H1 (cell line): ENCODE results near the gene OLFML2B. TPM values are rescaled to one million over a fixed set of nuclear protein-coding genes. Genes with fewer than 3 reads are reported as not detected.

Experiments
- CTCF ChIA-PET: fragments of 300-600 bp; sonication (Branson Sonifier 250); formaldehyde crosslinking; loops from one replicate; lab custom pipeline; 2021; ENCODE audit not compliant: partially characterized antibody; lab: Charles Lee
- POLR2A ChIA-PET: fragments of 300-600 bp; sonication (Branson Sonifier 250); formaldehyde crosslinking; loops from one replicate; lab custom pipeline; 2021; ENCODE audit warnings: inconsistent platforms; ENCODE audit not compliant: partially characterized antibody; lab: Charles Lee
- DNase-seq, 2 experiments: peaks; one replicate each; pipeline versions ENCODE4 v3.0.0 to v3.0.0-alpha.2; 2010 to 2022; ENCODE audit warnings: low spot score in 2 of 2, low read depth in 1 of 2, mixed read lengths in 1 of 2
- FAIRE-seq: peaks from 2 replicates; lab custom pipeline; 2011; peaks lifted over from hg19 to GRCh38; lab: Jason Lieb, UNC
- H2AFZ ChIP-seq: 2 replicates; pipeline ENCODE4 v1.8.1; 2012; ENCODE audit warnings: low read length, inconsistent platforms
- H2AK5ac ChIP-seq: 2 replicates; pipeline ENCODE4 v1.6.1; 2013; ENCODE audit warnings: low read depth, low read length
- H2BK120ac ChIP-seq: replicated peaks from 2 replicates; pipeline ENCODE3; 2013; ENCODE audit warnings: low read depth, low read length, inconsistent platforms
- H2BK12ac ChIP-seq: 2 replicates; pipeline ENCODE4 v1.6.1; 2013; ENCODE audit warnings: low read depth, low read length
- H2BK15ac ChIP-seq: 2 replicates; pipeline ENCODE4 v1.6.1; 2013; ENCODE audit warnings: low read length
- H2BK20ac ChIP-seq: 2 replicates; pipeline ENCODE4 v1.6.1; 2013; ENCODE audit warnings: low read length
- H2BK5ac ChIP-seq: 2 replicates; pipeline ENCODE4 v1.6.1; 2013; ENCODE audit warnings: low read depth, low read length
- H3K14ac ChIP-seq: 2 replicates; pipeline ENCODE4 v1.6.1; 2013; ENCODE audit warnings: inconsistent platforms; ENCODE audit not compliant: insufficient read length
- H3K18ac ChIP-seq: 2 replicates; pipeline ENCODE4 v1.6.1; 2013; ENCODE audit warnings: low read length; ENCODE audit errors: extremely low read depth
- H3K23ac ChIP-seq: 2 replicates; pipeline ENCODE4 v1.6.1; 2013; ENCODE audit warnings: inconsistent platforms; ENCODE audit not compliant: insufficient read length
- H3K23me2 ChIP-seq: 2 replicates; pipeline ENCODE4 v1.6.1; 2013; ENCODE audit warnings: low read depth, low read length
- H3K27ac ChIP-seq: 2 replicates; pipeline ENCODE4 v1.6.1; 2011; ENCODE audit warnings: low read depth, low read length, inconsistent platforms
- H3K27me3 ChIP-seq, 4 experiments: replicated peaks in 1 of 4; 1 replicate in 1 of 4; 2 replicates in 3 of 4; pipeline versions ENCODE4 v1.6.1 to v1.8.1; 2011 to 2013; ENCODE audit warnings: low read length in 3 of 4, mild to moderate bottlenecking in 3 of 4, inconsistent platforms in 2 of 4, mixed read lengths in 2 of 4, moderate library complexity in 1 of 4; ENCODE audit not compliant: control insufficient read depth in 3 of 4, insufficient read depth in 3 of 4; ENCODE audit errors: extremely low read depth in 1 of 4
- H3K36me3 ChIP-seq, 4 experiments: 2 replicates each; pipeline versions ENCODE4 v1.6.1 to v1.8.1; 2011 to 2013; ENCODE audit warnings: mild to moderate bottlenecking in 4 of 4, low read length in 3 of 4, moderate library complexity in 2 of 4, control low read depth in 1 of 4, inconsistent platforms in 1 of 4; ENCODE audit not compliant: insufficient read depth in 4 of 4, control insufficient read depth in 2 of 4
- H3K4ac ChIP-seq: replicated peaks from 2 replicates; pipeline ENCODE3; 2013; ENCODE audit warnings: low read length, low read depth, mixed read lengths, inconsistent platforms; ENCODE audit not compliant: insufficient read length
- H3K4me1 ChIP-seq, 4 experiments: replicated peaks in 1 of 4; 1 replicate in 1 of 4; 2 replicates in 3 of 4; pipeline versions ENCODE4 v1.6.1 to v1.8.1; 2011 to 2013; ENCODE audit warnings: low read length in 3 of 4, inconsistent platforms in 2 of 4, mixed read lengths in 1 of 4; ENCODE audit not compliant: insufficient read depth in 4 of 4, control insufficient read depth in 3 of 4
- H3K4me2 ChIP-seq, 2 experiments: 2 replicates each; pipeline versions ENCODE4 v1.6.1 to v1.8.1; 2011 to 2013; ENCODE audit warnings: low read depth in 2 of 2, low read length in 2 of 2, control low read depth in 1 of 2, inconsistent platforms in 1 of 2, mild to moderate bottlenecking in 1 of 2; ENCODE audit not compliant: insufficient read depth in 1 of 2
- H3K4me3 ChIP-seq, 4 experiments: fragments of 200-600, 300-600 bp in 1 of 4; sonication (generic), shearing (Covaris generic), sonication (Bioruptor Twin) in 1 of 4; 2 replicates each; pipeline versions ENCODE4 v1.5.1 to v1.8.1; 2011 to 2016; ENCODE audit warnings: low read length in 4 of 4, low read depth in 3 of 4, control low read depth in 2 of 4, inconsistent platforms in 2 of 4, mild to moderate bottlenecking in 2 of 4, mixed read lengths in 1 of 4, moderate library complexity in 1 of 4; ENCODE audit not compliant: insufficient read depth in 2 of 4; ENCODE audit errors: extremely low read depth in 1 of 4
- H3K56ac ChIP-seq: replicated peaks from 2 replicates; pipeline ENCODE3; 2013; ENCODE audit warnings: low read depth, mild to moderate bottlenecking, mixed read lengths, low read length, inconsistent platforms; ENCODE audit not compliant: insufficient read length
- H3K79me1 ChIP-seq: 2 replicates; pipeline ENCODE4 v1.6.1; 2013; ENCODE audit warnings: low read depth, low read length, control low read depth
- H3K79me2 ChIP-seq, 2 experiments: 2 replicates each; pipeline versions ENCODE4 v1.6.1 to v1.8.1; 2012 to 2013; ENCODE audit warnings: low read length in 2 of 2, mild to moderate bottlenecking in 2 of 2, inconsistent platforms in 1 of 2; ENCODE audit not compliant: insufficient read depth in 2 of 2, control insufficient read depth in 1 of 2
- H3K9ac ChIP-seq, 4 experiments: replicated peaks in 1 of 4; 1 replicate in 1 of 4; 2 replicates in 3 of 4; pipeline versions ENCODE4 v1.6.1 to v1.8.1; 2011 to 2013; ENCODE audit warnings: low read depth in 3 of 4, low read length in 3 of 4, control low read depth in 2 of 4, mild to moderate bottlenecking in 2 of 4, moderate library complexity in 2 of 4, inconsistent platforms in 1 of 4; ENCODE audit errors: extremely low read depth in 1 of 4
- H3K9me3 ChIP-seq, 2 experiments: 2 replicates each; pipeline versions ENCODE4 v1.6.1 to v1.8.1; 2012 to 2013; ENCODE audit warnings: mild to moderate bottlenecking in 2 of 2, moderate library complexity in 2 of 2, control low read depth in 1 of 2, inconsistent platforms in 1 of 2, low read depth in 1 of 2, low read length in 1 of 2, mixed read lengths in 1 of 2; ENCODE audit not compliant: insufficient read depth in 2 of 2
- H4K20me1 ChIP-seq, 2 experiments: replicated peaks in 1 of 2; 2 replicates each; pipeline versions ENCODE3 to v1.8.1; 2011 to 2013; ENCODE audit warnings: inconsistent platforms in 2 of 2, low read length in 2 of 2, mild to moderate bottlenecking in 1 of 2; ENCODE audit not compliant: insufficient read depth in 2 of 2, control insufficient read depth in 1 of 2
- H4K5ac ChIP-seq: 2 replicates; pipeline ENCODE4 v1.6.1; 2013; ENCODE audit warnings: low read length, low read depth, mixed read lengths, inconsistent platforms; ENCODE audit not compliant: insufficient read length
- H4K8ac ChIP-seq: 2 replicates; pipeline ENCODE4 v1.8.0; 2013; ENCODE audit warnings: mild to moderate bottlenecking, moderate library complexity, low read length, inconsistent platforms; ENCODE audit not compliant: insufficient read depth; ENCODE audit errors: extremely low read depth
- H4K91ac ChIP-seq: replicated peaks from 2 replicates; pipeline ENCODE3; 2013; ENCODE audit warnings: low read length, mixed read lengths, inconsistent platforms; ENCODE audit not compliant: insufficient read length
- E2F6 ChIP-seq: IDR thresholded peaks from 2 replicates; pipeline ENCODE4 v1.6.1; 2012; ENCODE audit warnings: inconsistent platforms
- FOSL1 ChIP-seq: IDR thresholded peaks from 2 replicates; pipeline ENCODE4 v1.6.1; 2011; ENCODE audit warnings: mild to moderate bottlenecking, low read depth, low read length, moderate library complexity; ENCODE audit not compliant: insufficient read depth
- TAF7 ChIP-seq: optimal IDR thresholded peaks from 2 replicates; pipeline ENCODE3; 2011; ENCODE audit warnings: low read depth, mild to moderate bottlenecking, inconsistent platforms, low read length, moderate library complexity, borderline replicate concordance
- WGBS, 2 experiments: shearing (Covaris generic) in 1 of 2; methylation state at CpG; one replicate each; pipeline versions ENCODE4 v1.1.6 to v1.1.7; 2013 to 2015; ENCODE audit warnings: low lambda C conversion rate in 2 of 2, mixed read lengths in 2 of 2, inconsistent platforms in 1 of 2, low coverage in 1 of 2, missing lambda C conversion rate in 1 of 2; ENCODE audit not compliant: insufficient replicate concordance in 2 of 2, insufficient coverage in 1 of 2, insufficient read length in 1 of 2; ENCODE audit errors: extremely low coverage in 1 of 2, missing lambda C conversion rate in 1 of 2; 5-methylcytosine and 5-hydroxymethylcytosine counted together
- polyA plus RNA-seq, 7 experiments: library from polyadenylated mRNA; depleted of rRNA in 3 of 7; stranded (reverse) in 5 of 7; unstranded in 2 of 7; fragments of >200 nt in 5 of 7; fragments of 200-250 nt in 2 of 7; gene quantifications; 1 replicate in 5 of 7; 2 replicates in 1 of 7; 4 replicates in 1 of 7; pipeline versions ENCODE4 v1.2.1 to v1.2.3, GENCODE V29; 2011 to 2013; ENCODE audit warnings: missing spikeins in 2 of 7, mixed read lengths in 2 of 7
- total RNA-seq: library from RNA; stranded (reverse); fragmentation: NEBNext Ultra II Directional; extraction: Animal tissue kit (Norgen Biotek cat#: 25700); gene quantifications from 2 replicates; pipeline ENCODE4 v1.2.1, GENCODE V29; 2021

The OLFML2B gene
- total and polyA plus RNA-seq, 2 of the 8 experiments (the other 6 are each of a cell fraction or from before 2014, with no cell fraction given), result 6.5 to 10.4 TPM

DNA sequence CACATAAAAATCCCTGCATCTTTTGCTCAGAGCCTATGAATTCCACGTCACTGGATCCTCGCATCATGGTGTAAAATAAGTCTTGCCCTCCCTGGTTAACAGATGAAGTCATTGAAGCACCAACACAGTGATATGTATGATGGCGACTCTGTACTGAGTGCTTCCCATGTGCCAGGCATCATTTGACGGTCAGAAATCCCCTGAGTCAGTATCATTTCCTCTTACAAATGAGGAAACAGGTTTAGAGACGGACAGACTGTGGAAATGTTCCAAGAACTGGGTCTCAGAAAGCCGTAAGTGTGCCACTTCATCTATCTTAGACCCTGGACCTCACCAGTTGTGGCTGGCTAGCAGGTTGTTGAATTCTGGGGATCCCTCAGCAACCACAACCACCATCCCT lies 5.1 kb upstream of the OLFML2B start:
- peaks cover 1 to 17% (median 12%) of the 10 kb centered on the region in 4 experiments for H3K27me3 ChIP-seq
- no peak for DNase-seq
- WGBS, 2 experiments, result 95% methylated on average over 6 of the region's 6 CpGs; no CpG with 5 or more reads in 1 of the 2 experiments

More for the DNA sequence above, 5.1 kb upstream of the OLFML2B start:
- H2AK5ac ChIP-seq, result no peak overlapping the region
- no peak overlapping the region for H3K18ac ChIP-seq
- H3K23me2 ChIP-seq, result peaks cover 6% of the 10 kb centered on the region
- no peak overlapping the region for H4K5ac ChIP-seq
- H4K91ac ChIP-seq, result no peak overlapping the region
- H3K79me2 ChIP-seq, result no peaks in the 10 kb centered on the region
- no peaks in the 10 kb centered on the region for H3K36me3 ChIP-seq
- no peak overlapping the region for H2BK12ac ChIP-seq
- no peak overlapping the region for H3K56ac ChIP-seq
- ChIA-PET CTCF (interaction anchor here (2.6 kb wide), 1 partner anchor 8 kb away, joined by 15 read pairs; no protein-coding TSS in a partner anchor), POLR2A (no interaction called here)
- no peak overlapping the region for H2BK15ac ChIP-seq
- H4K20me1 ChIP-seq, result no peaks in the 10 kb centered on the region
- H2AFZ ChIP-seq, result 0 out of 2 replicates have a peak overlapping the region, but pooled peaks have one; percentile 46
- H3K14ac ChIP-seq, result no peak overlapping the region
- no peak overlapping the region for H2BK5ac ChIP-seq
- no peak overlapping the region for H3K27ac ChIP-seq
- no peak for FAIRE-seq
- H3K23ac ChIP-seq, result no peak overlapping the region
- H3K4me1 ChIP-seq, result no peaks in the 10 kb centered on the region
- H3K4ac ChIP-seq, result no peak overlapping the region
- TF ChIP-seq TAF7 (no peak), FOSL1 (no peak), E2F6 (no peak)
- H3K9me3 ChIP-seq, result no peaks in the 10 kb centered on the region
- H3K79me1 ChIP-seq, result no peaks in the 10 kb centered on the region
- H4K8ac ChIP-seq, result no peak overlapping the region
- H2BK20ac ChIP-seq, result no peak overlapping the region
- H2BK120ac ChIP-seq, result no peak overlapping the region
- H3K4me3 ChIP-seq, result no peak overlapping the region
- no peak overlapping the region for H3K4me2 ChIP-seq
- H3K9ac ChIP-seq, result no peak overlapping the region
